Neutrophil (primary cell): ENCODE measurements around the gene C4orf33.

Experiments used
- H3K27ac ChIP-seq: fragments of 200-600 bp; sonication (generic); 2 replicates; pipeline ENCODE4 v1.5.1; 2016; ENCODE audit warnings: mild to moderate bottlenecking, moderate library complexity
- H3K27me3 ChIP-seq: fragments of 200-600 bp; sonication (generic); 2 replicates; pipeline ENCODE4 v1.6.0; 2016; ENCODE audit warnings: mild to moderate bottlenecking
- H3K36me3 ChIP-seq: fragments of 200-600 bp; sonication (generic); 2 replicates; pipeline ENCODE4 v1.5.1; 2017
- H3K4me1 ChIP-seq, 2 experiments: fragments of 200-600 bp in 1 of 2; sonication (generic) in 1 of 2; 1 replicate in 1 of 2; 2 replicates in 1 of 2; pipeline versions ENCODE4 v1.5.1 to v1.6.1; 2013 to 2016; ENCODE audit warnings: low read depth in 1 of 2, low read length in 1 of 2, mild to moderate bottlenecking in 1 of 2, moderate library complexity in 1 of 2; ENCODE audit not compliant: control insufficient read depth in 1 of 2, insufficient read depth in 1 of 2
- H3K4me3 ChIP-seq, 2 experiments: fragments of 200-600 bp in 1 of 2; sonication (generic) in 1 of 2; 1 replicate in 1 of 2; 2 replicates in 1 of 2; pipeline ENCODE4 v1.5.1; 2013 to 2016; ENCODE audit warnings: low read depth in 1 of 2, low read length in 1 of 2, mild to moderate bottlenecking in 1 of 2, moderate library complexity in 1 of 2
- H3K9me3 ChIP-seq: fragments of 200-600 bp; sonication (generic); 2 replicates; pipeline ENCODE4 v1.5.1; 2016
- TF ChIP-seq, protein P1 (sequence below): fragments of 200-600 bp; sonication (generic); IDR thresholded peaks from 2 replicates; pipeline ENCODE4 v1.5.1; 2016; ENCODE audit warnings: antibody characterized with exemption

The C4orf33 gene

DNA sequence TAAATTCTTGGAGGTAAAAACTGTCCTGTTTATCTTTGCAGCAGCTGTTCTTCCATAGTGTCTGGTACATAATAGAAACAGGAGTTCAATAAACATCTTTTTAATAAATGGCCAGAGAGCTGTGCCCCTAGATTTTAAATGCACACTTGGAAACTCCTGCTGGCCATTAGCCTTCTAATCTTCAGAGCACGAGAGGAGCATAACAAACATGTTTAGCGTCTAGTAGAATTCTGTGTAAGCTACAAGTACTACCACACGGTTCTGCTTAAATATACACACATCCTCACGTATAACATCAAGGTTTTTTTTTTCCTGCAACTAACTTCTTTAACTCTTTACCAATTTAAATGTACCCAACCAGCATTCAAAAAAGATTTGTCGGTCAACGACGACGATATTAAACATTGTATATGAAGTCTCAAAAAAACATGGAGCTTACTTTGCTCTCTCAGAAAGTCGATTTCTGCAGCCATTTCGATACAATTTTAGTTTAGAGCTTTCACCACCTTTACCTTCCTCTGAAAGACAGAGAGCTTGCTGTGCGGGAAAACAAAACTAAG is 3.2 kb upstream of the C4orf33 start:
- Histone ChIP-seq H3K27me3 (no peaks in the 10 kb centered on the region), H3K27ac (peak overlapping the region; percentile 94), H3K9me3 (no peaks in the 10 kb centered on the region), H3K4me1 (peaks cover 57 to 61% of the 10 kb centered on the region in 2 experiments), H3K4me3 (peak overlapping the region; percentile 82 to 98), H3K36me3 (no peaks in the 10 kb centered on the region)
- TF ChIP-seq, protein P1, sequence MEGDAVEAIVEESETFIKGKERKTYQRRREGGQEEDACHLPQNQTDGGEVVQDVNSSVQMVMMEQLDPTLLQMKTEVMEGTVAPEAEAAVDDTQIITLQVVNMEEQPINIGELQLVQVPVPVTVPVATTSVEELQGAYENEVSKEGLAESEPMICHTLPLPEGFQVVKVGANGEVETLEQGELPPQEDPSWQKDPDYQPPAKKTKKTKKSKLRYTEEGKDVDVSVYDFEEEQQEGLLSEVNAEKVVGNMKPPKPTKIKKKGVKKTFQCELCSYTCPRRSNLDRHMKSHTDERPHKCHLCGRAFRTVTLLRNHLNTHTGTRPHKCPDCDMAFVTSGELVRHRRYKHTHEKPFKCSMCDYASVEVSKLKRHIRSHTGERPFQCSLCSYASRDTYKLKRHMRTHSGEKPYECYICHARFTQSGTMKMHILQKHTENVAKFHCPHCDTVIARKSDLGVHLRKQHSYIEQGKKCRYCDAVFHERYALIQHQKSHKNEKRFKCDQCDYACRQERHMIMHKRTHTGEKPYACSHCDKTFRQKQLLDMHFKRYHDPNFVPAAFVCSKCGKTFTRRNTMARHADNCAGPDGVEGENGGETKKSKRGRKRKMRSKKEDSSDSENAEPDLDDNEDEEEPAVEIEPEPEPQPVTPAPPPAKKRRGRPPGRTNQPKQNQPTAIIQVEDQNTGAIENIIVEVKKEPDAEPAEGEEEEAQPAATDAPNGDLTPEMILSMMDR: no peak

DNA sequence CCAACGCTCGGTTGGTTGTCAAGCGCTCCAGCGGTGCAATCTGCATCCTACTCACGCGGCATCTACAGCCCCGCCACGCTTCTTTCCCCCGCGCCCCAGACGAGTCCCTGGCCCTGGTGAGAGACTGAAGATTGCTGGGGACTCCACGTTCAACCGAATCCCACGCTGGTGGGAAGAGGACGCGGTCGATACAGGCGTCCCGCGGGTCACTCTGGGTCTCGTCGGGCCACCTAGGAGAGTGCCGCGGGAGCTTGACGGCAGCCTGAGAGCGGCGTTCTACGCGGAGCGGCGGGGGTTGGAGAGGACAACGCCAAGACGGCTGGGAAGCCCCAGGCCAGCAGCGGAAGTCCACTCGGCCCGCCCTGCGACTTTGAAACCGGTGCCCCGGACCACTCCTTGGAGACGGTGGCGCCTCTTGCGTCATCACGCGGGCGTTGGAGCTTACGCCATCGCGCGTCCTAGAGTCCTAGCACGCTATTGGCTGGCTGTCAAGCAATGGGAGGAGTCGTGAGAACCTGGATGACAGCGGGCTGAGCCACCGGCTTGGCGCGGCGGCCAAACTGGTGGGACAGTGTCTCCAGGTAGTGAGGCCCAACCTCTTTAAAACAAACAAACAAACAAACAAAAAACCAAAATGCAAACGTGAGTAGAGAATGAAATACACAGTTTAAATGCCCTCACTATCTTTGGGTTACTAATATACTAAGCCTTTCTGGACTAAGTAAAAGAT is 2.6 kb upstream of the C4orf33 start, which contains the start of gene SCLT1:
Gene SCLT1 (minus strand): TSS at position 349 of the 730 bp plus-strand sequence. CDS start 436 bp downstream, outside the sequence.
- Histone ChIP-seq H3K27me3 (no peaks in the 10 kb centered on the region), H3K27ac (peak within 1 kb of the TSS; percentile 94), H3K4me1 (peaks cover 57 to 61% of the 10 kb centered on the region in 2 experiments), H3K4me3 (peak within 1 kb of the TSS; percentile 82 to 98), H3K36me3 (no peaks in the 10 kb centered on the region), H3K9me3 (no peaks in the 10 kb centered on the region)
- TF ChIP-seq, protein P1: peak; percentile 49

DNA sequence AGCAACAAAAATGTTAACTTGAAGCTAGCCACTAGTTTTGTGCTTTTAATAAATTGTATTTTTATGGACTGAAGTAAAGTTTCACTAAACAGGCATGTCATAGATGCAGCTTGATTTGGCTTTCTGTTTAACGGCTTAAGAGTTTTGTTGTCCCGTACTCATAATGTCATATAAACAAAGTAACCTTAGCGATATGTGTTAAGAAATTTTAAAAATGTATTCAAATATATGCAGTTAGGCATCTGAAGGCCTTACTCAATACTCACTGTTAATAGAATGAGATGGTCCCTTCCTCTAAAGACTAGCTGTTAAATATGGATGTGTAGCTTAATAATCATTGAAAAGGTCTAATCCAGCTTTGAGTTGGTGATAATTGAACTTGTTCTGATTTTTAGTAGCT is 1.6 kb upstream of the C4orf33 start:
- Histone ChIP-seq H3K4me3 (peak overlapping the region; percentile 82 to 98), H3K4me1 (peaks cover 57 to 61% of the 10 kb centered on the region in 2 experiments), H3K9me3 (no peaks in the 10 kb centered on the region), H3K27me3 (no peaks in the 10 kb centered on the region), H3K27ac (peak overlapping the region; percentile 94), H3K36me3 (no peaks in the 10 kb centered on the region)
- TF ChIP-seq, protein P1: no peak

DNA sequence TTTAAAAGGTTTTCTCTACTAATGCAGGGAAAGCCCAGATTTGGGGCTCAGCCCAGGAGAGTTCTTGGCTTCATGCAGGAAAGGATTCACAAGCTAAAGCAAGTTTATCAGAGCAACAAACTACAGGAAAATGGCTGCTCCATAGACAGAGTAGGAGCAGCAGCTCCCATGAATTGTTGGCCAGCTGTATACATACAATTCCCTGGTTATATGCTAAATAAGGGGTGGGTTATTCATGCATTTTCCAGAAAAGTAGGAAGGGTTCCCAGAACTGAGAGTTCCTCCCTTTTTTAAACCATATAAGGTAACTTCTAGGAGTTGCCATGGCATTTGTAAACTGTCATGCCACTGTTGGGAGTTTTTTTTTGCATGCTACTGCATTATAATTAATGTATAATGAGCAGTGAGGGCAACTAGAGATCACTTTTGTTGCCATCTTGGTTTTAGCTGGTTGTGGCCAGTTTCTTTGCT is 2.6 kb downstream of the C4orf33 start:
- peaks cover 27 to 28% of the 10 kb centered on the region in 2 experiments for H3K4me1 ChIP-seq
- H3K27me3 ChIP-seq: no peaks in the 10 kb centered on the region
- no peaks in the 10 kb centered on the region for H3K9me3 ChIP-seq
- H3K4me3 ChIP-seq: no peak overlapping the region
- TF ChIP-seq, protein P1: no peak
- peaks cover 5% of the 10 kb centered on the region for H3K36me3 ChIP-seq
- H3K27ac ChIP-seq: no peak overlapping the region

DNA sequence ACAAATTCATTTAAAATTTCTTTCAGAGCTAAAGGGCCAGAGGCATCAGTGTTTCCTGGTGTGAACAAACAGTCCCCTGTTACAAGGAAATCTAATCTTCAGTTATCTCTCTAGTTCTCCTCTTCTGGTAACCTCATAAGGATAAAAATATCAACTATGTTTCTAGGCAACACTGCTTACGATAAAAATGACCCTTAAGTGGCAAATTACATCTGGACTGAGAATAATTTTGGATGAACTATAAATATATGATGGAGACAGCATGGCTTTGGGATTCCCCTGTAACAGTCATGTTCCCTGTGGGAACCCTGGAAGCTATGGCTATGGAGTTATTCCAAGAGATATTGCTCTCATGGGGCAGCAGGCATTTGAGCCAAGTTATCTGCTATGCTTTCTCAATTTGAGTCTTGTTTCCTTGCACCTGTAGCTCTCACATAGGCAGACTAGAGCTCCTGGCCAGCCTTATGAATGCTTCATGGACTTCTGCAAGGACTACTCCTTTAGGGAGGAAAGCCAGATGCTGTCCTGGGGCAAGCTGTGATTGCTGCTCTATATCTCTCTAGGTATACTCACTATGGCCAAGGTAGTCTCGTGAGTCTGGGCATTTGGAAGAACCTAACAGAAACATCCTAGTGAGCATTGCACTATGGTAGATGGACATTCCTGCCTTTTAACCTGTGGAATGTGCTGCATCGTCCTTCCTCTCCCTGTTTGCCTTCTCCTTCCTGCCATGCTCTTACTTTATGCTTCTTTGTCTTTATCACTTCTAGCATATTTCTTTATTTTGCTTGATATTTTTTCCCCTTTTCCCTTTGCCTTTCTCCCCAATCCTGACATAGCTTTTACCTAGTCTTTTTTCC is 14.2 kb downstream of the C4orf33 start:
- H3K27me3 ChIP-seq: no peaks in the 10 kb centered on the region
- peaks cover 33% of the 10 kb centered on the region for H3K36me3 ChIP-seq
- H3K27ac ChIP-seq: no peak overlapping the region
- H3K4me3 ChIP-seq: no peak overlapping the region
- H3K4me1 ChIP-seq: no peaks in the 10 kb centered on the region
- no peaks in the 10 kb centered on the region for H3K9me3 ChIP-seq
- TF ChIP-seq, protein P1: no peak
